Immature natural killer cell (primary cell): ENCODE data around the gene LRRC1. TPM values are rescaled to one million over a fixed set of nuclear protein-coding genes. Genes with fewer than 3 reads are reported as not detected.
A peak's percentile ranks its signal among the peaks of the same experiment; 100 is the strongest.

ENCODE experiments used
- DNase-seq, 3 donors: peaks; one replicate each; pipeline ENCODE4 v3.0.0; 2022; ENCODE audit warnings: mixed read lengths in 1 of 3
- H3K27ac Mint-ChIP-seq, 6 donors: one replicate each; pipeline ENCODE4 v1.8.0; 2020; ENCODE audit warnings: mixed read lengths in 6 of 6, mild to moderate bottlenecking in 5 of 6, inconsistent platforms in 4 of 6, moderate library complexity in 3 of 6
- H3K27me3 Mint-ChIP-seq, 3 donors: one replicate each; pipeline ENCODE4 v1.8.0; 2020 to 2021; ENCODE audit warnings: low read depth in 3 of 3, mild to moderate bottlenecking in 3 of 3, mixed read lengths in 3 of 3, moderate library complexity in 3 of 3, inconsistent platforms in 1 of 3
- H3K36me3 Mint-ChIP-seq, 3 donors: one replicate each; pipeline ENCODE4 v1.8.0; 2020; ENCODE audit warnings: mixed read lengths in 3 of 3, inconsistent platforms in 2 of 3, mild to moderate bottlenecking in 2 of 3
- H3K4me1 Mint-ChIP-seq, 2 donors: one replicate each; pipeline ENCODE4 v1.8.0; 2020; ENCODE audit warnings: inconsistent platforms in 2 of 2, mild to moderate bottlenecking in 2 of 2, mixed read lengths in 2 of 2, moderate library complexity in 1 of 2
- H3K4me3 Mint-ChIP-seq, 5 donors: one replicate each; pipeline ENCODE4 v1.8.0; 2020; ENCODE audit warnings: mild to moderate bottlenecking in 5 of 5, mixed read lengths in 5 of 5, inconsistent platforms in 3 of 5, moderate library complexity in 3 of 5
- H3K9me3 Mint-ChIP-seq, 6 donors: one replicate each; pipeline ENCODE4 v1.8.0; 2020; ENCODE audit warnings: mild to moderate bottlenecking in 6 of 6, mixed read lengths in 6 of 6, inconsistent platforms in 4 of 6, moderate library complexity in 3 of 6
- polyA plus RNA-seq, 3 donors: library from polyadenylated mRNA; unstranded; fragments of 300-500 nt; fragmentation: Illumina TruSeq; gene quantifications; one replicate each; pipeline ENCODE4 v1.2.3, GENCODE V29; 2021

Gene LRRC1
- polyA plus RNA-seq, 3 donors from 2014 or later = 1.6 to 2.8 (median 2.7) TPM

DNA sequence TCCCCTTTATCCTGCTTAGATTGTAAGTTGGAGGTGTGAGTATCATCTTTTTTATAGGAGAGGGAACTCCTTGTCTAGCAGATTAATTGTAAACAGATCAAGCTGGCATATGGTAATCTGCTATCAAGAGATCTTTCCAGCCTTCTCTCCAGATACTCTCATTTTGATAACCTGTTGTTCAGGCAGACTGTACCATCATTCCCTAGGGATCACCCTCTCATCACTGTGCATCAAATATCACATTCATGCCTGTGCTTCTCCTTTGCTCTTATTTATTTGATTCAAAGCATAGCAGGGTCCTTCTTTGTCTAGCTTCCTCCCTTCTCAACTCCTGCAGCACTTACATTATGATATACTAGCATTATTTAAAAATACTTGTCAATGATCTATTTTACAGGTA lies 73.8 kb downstream of the LRRC1 start:
- DNase-seq = no peak
- no peak overlapping the region for H3K27ac Mint-ChIP-seq
- no peak overlapping the region for H3K4me3 Mint-ChIP-seq
- H3K4me1 Mint-ChIP-seq = peaks cover 5 to 7% of the 10 kb centered on the region in 2 donors
- H3K27me3 Mint-ChIP-seq = peaks cover 0 to 2% (median 0%) of the 10 kb centered on the region in 3 donors
- H3K36me3 Mint-ChIP-seq = peaks cover 0 to 3% (median 0%) of the 10 kb centered on the region in 3 donors
- no peaks in the 10 kb centered on the region for H3K9me3 Mint-ChIP-seq

DNA sequence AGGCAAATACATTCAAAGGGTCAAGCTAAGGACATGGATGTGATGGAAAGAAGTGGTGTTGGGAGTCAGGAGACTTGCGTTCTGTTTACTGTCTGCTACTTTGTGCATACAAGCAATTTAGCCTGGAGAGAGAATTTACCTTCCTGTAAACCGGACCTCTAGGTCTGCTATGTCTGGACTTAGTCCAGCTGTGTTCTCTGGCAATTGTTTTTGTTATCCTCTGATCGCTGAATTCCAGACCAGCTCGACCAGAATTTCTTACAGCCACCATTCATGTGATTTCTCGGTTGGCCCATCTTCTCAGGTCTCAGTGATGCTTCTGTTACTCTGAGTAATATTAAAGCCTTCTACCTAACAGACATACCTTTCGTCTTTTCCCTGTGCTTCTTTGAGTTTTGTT lies 75.2 kb downstream of the LRRC1 start:
- Mint-ChIP-seq H3K4me1 (peaks cover 4 to 7% of the 10 kb centered on the region in 2 donors), H3K9me3 (no peaks in the 10 kb centered on the region), H3K27me3 (peaks cover 0 to 2% (median 0%) of the 10 kb centered on the region in 3 donors), H3K4me3 (no peak overlapping the region), H3K27ac (no peak overlapping the region), H3K36me3 (peaks cover 0 to 3% (median 0%) of the 10 kb centered on the region in 3 donors)
- DNase-seq = no peak

DNA sequence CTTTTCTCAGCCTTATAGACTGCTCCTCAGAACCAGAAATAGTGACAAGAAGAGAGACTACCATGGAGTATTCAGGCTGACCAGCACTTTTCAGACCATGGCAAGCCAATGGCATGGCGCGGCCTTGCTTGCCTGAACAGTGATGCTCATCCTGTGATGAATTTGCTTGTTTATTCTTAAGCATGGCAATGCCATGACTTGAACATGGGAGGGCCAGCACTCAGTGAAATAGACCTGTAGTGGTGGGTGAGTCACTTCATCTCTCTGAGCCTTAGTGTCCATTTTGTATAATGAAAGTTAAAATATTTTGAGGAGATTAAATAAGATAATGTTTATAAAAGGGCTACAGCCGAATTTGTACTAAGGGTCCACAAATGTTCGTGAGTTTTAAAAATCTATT lies 79.1 kb downstream of the LRRC1 start:
- Mint-ChIP-seq H3K4me1 (peaks cover 4 to 7% of the 10 kb centered on the region in 2 donors), H3K36me3 (peaks cover 0 to 9% (median 4%) of the 10 kb centered on the region in 3 donors), H3K27me3 (peaks cover 0 to 2% (median 0%) of the 10 kb centered on the region in 3 donors), H3K27ac (no peak overlapping the region), H3K4me3 (no peak overlapping the region), H3K9me3 (peaks cover 0 to 4% (median 0%) of the 10 kb centered on the region in 6 donors)
- no peak for DNase-seq

DNA sequence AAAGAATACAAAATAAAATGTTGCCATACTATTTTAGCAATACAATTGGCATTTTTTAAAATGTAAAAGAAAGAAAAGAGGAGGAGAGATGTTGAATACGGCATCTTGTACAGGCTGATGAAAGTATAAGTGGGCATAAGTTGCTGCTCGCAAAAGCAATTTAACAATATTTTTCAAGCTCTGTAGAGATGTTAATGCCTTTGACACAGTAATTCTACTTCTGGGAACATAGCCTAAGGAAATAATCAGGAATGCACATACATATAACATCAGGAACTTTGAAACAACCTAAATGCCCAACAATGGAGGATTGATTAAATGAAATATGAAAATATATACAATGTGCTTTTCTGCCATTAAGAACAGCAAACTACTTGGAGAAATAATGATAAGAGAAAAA lies 80.2 kb downstream of the LRRC1 start:
- peaks cover 0 to 2% (median 0%) of the 10 kb centered on the region in 3 donors for H3K27me3 Mint-ChIP-seq
- no peak overlapping the region for H3K27ac Mint-ChIP-seq
- DNase-seq = no peak
- H3K9me3 Mint-ChIP-seq = peaks cover 0 to 4% (median 0%) of the 10 kb centered on the region in 6 donors
- H3K4me1 Mint-ChIP-seq = peaks cover 4 to 7% of the 10 kb centered on the region in 2 donors
- peaks cover 0 to 9% (median 4%) of the 10 kb centered on the region in 3 donors for H3K36me3 Mint-ChIP-seq
- H3K4me3 Mint-ChIP-seq = no peak overlapping the region

DNA sequence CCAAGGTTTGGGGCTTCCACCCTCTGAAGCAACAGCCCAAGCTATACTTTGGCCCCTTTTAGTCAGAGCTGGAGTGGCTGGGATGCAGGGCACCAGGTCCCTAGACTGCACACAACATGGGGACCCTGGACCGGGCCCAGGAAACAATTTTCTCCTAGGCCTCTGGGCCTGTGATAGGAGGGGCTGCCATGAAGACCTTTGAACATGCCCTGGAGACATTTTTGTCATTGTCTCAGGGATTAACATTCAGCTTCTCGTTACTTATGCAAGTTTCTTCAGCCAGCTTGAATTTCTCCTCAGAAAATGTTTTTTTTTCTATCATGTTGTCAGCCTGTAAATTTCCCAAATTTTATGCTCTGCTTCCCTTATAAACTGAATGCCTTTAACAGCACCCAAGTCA lies 82.3 kb downstream of the LRRC1 start:
- no peaks in the 10 kb centered on the region for H3K4me1 Mint-ChIP-seq
- H3K9me3 Mint-ChIP-seq = peaks cover 0 to 4% (median 0%) of the 10 kb centered on the region in 6 donors
- H3K27me3 Mint-ChIP-seq = peaks cover 0 to under 1% (median 0%) of the 10 kb centered on the region in 3 donors
- peaks cover 0 to 6% (median 4%) of the 10 kb centered on the region in 3 donors for H3K36me3 Mint-ChIP-seq
- DNase-seq = no peak
- no peak overlapping the region for H3K4me3 Mint-ChIP-seq
- no peak overlapping the region for H3K27ac Mint-ChIP-seq

DNA sequence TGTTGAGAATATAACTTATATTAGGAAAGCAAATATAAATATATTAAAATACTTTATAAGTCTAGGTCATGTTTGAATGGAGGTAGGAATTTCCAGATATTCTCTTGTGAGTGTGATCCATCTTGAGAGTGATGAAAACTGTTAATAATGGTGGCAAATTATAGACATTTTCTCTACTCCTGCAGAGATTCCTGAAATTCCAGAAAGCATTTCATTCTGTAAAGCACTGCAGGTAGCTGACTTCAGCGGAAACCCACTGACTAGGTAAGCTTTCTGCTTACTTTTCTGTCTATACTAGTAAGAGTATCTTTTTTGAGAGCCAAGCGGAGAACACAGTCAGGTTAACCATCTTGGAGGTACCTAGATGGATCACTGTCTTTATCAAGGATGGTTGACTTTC lies 84.0 kb downstream of the LRRC1 start:
- peaks cover 4 to 10% (median 9%) of the 10 kb centered on the region in 3 donors for H3K36me3 Mint-ChIP-seq
- DNase-seq = no peak

DNA sequence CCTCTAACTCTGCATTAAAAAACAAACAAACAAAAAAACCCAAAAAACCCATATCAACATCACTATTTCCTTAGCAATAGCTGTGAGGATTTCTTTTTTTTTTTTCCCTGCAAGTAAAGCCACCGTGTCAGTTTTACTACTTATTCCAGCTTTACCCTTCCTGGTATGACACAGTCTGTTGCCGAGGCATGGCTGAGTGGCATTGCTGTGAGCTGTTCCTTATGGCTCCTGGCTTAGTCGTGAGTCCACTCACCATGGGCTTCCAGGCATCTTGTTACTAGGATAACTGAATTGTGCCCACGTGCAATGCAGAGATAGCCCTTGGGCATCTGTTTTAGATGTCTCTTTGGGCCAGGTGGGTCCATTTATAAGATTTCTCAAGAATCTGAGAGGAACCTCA lies 84.8 kb downstream of the LRRC1 start:
- DNase-seq = no peak
- Mint-ChIP-seq H3K4me3 (no peak overlapping the region), H3K36me3 (peaks cover 4 to 11% (median 10%) of the 10 kb centered on the region in 3 donors), H3K27me3 (no peaks in the 10 kb centered on the region), H3K4me1 (no peaks in the 10 kb centered on the region), H3K9me3 (peaks cover 0 to 4% (median 0%) of the 10 kb centered on the region in 6 donors), H3K27ac (no peak overlapping the region)

More for the DNA sequence above, 84.0 kb downstream of the LRRC1 start:
- no peak overlapping the region for H3K27ac Mint-ChIP-seq
- no peak overlapping the region for H3K4me3 Mint-ChIP-seq
- peaks cover 0 to 4% (median 0%) of the 10 kb centered on the region in 6 donors for H3K9me3 Mint-ChIP-seq
- H3K27me3 Mint-ChIP-seq = no peaks in the 10 kb centered on the region
- no peaks in the 10 kb centered on the region for H3K4me1 Mint-ChIP-seq

DNA sequence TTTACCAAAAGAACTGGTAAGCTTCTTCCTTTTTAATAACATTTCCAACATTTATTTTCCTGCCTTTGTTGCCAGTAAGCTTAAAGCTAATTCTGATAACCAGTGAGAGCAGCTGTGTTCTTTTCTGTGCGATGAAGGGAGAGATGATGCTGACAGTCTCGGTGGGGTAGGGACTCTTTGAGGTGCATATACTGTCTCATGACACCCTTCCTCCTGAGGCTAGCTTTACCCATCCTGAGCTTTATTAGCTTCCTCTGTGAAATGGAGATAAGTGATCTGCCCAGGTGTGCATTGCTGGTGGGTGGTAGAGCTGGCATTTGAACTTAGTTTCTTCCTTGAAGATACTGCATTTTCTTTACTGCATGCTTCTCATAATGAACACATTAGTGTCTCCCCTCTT lies 92.5 kb downstream of the LRRC1 start:
- no peak overlapping the region for H3K4me3 Mint-ChIP-seq
- H3K9me3 Mint-ChIP-seq = no peaks in the 10 kb centered on the region
- no peak overlapping the region for H3K27ac Mint-ChIP-seq
- no peak for DNase-seq
- no peaks in the 10 kb centered on the region for H3K4me1 Mint-ChIP-seq
- no peaks in the 10 kb centered on the region for H3K27me3 Mint-ChIP-seq
- peaks cover 4 to 7% (median 4%) of the 10 kb centered on the region in 3 donors for H3K36me3 Mint-ChIP-seq

DNA sequence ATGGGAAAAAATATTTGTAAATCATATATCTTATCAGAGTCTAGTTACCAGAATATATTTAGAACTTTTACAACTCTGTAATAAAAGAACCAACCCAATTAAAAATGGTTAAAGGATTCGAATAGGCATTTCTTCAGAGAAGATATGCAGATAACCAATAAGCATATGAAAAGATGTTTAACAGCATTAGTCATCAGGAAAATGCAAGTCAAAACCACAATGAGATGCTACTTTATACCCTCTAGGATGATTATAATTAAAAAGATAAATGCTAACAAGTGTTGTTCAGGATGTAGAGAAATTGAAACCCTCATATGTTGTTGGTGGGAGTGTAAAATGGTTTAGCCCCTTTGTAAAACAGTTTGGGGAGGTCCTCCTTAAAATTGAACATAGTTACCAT lies 94.1 kb downstream of the LRRC1 start:
- peaks cover 0 to 1% (median 0%) of the 10 kb centered on the region in 3 donors for H3K36me3 Mint-ChIP-seq

DNA sequence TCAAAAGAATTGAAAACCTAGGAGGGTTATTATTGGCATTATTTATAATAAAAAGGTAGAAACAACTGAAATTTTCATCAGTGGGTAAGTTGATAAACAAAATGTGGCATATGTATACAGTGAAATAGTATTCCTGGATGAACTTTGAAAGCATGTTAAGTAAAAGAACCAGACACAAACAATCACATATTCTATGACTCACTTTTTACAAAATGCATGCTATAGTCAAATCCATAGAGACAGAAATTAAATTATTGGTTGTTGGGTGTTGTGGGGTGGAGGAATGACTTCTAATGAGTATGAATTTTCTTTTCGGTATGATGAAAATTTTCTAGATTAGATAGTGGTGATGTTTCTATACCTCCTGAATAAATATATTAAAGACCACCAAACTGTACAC lies 94.6 kb downstream of the LRRC1 start:
- Mint-ChIP-seq H3K4me3 (no peak overlapping the region), H3K36me3 (no peaks in the 10 kb centered on the region), H3K27me3 (no peaks in the 10 kb centered on the region), H3K9me3 (no peaks in the 10 kb centered on the region), H3K4me1 (peaks cover 8% of the 10 kb centered on the region in 2 donors), H3K27ac (no peak overlapping the region)
- no peak for DNase-seq

More for the DNA sequence above, 94.1 kb downstream of the LRRC1 start:
- H3K27ac Mint-ChIP-seq = no peak overlapping the region
- H3K27me3 Mint-ChIP-seq = no peaks in the 10 kb centered on the region
- no peak overlapping the region for H3K4me3 Mint-ChIP-seq
- DNase-seq = no peak
- peaks cover 3 to 4% of the 10 kb centered on the region in 2 donors for H3K4me1 Mint-ChIP-seq
- no peaks in the 10 kb centered on the region for H3K9me3 Mint-ChIP-seq

DNA sequence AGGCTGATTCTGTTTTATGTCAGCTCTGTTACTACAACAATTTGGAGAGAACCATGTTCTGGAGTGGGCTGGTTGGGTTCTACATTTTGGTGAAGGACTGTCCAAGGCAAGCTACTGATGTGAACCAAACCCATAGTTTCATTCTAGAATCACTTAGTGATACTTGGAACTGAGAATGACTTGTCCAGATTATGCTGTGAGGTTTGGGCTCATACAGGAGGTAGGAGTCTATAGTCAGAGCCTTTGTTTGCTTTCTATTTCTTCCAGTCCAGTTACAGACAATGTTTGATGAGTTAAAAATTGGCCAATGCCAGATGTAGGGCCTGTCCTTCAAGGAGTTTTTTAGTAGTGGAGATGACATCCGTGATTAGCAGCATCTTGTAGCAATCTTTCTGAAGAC lies 97.9 kb downstream of the LRRC1 start:
- Mint-ChIP-seq H3K4me3 (no peak overlapping the region), H3K9me3 (no peaks in the 10 kb centered on the region), H3K36me3 (peaks cover 4 to 12% (median 10%) of the 10 kb centered on the region in 3 donors), H3K27me3 (no peaks in the 10 kb centered on the region), H3K4me1 (peaks cover 9 to 11% of the 10 kb centered on the region in 2 donors), H3K27ac (no peak overlapping the region)
- DNase-seq = no peak

DNA sequence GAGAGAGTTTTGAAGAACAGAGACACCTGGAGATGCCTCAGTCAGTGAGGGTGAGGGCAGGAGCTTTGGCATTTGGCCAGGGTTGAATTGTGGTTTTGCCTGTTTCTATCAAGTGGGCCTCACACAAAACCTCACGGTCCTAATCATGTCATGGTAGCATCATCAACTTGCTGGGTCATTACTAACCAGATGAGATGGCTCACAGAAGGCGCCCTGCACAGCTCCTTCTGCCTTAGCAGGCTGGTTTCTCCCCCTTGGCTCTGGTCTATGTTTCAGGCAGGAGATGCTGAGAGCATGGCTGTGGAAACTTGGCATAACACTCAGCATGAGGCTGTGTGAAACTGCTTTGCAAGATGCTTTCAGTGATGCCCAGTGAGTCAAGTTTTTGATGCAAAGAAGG lies 99.3 kb downstream of the LRRC1 start:
- H3K27ac Mint-ChIP-seq = peak overlapping the region in 2 of 6 donors; percentile 37 to 41
- H3K27me3 Mint-ChIP-seq = no peaks in the 10 kb centered on the region
- peak in 2 of 3 donors; percentile 4 to 12 for DNase-seq
- no peak overlapping the region for H3K4me3 Mint-ChIP-seq
- peaks cover 13 to 25% (median 22%) of the 10 kb centered on the region in 3 donors for H3K36me3 Mint-ChIP-seq
- peaks cover 9 to 11% of the 10 kb centered on the region in 2 donors for H3K4me1 Mint-ChIP-seq
- H3K9me3 Mint-ChIP-seq = no peaks in the 10 kb centered on the region

DNA sequence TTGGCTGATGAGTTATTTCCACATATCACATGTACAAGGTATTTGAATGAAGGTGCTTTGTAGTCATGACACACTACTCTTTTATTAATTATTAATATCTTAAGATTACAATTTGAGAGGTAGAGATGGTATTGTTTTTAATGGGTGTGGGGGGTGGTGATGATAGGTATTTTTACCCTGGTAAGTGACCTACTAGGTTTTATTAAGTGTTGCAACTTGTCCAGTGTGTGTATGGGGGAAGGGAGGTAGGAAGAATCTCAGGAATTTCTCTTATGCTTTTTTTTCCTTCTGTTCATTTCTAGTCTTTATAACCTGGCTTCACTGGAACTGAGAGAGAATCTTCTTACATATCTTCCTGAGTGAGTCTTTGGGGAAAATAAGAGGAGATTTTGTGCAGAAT lies 101.4 kb downstream of the LRRC1 start:
- Mint-ChIP-seq H3K27me3 (no peaks in the 10 kb centered on the region), H3K4me1 (peaks cover 9 to 11% of the 10 kb centered on the region in 2 donors), H3K36me3 (peaks cover 19 to 36% (median 31%) of the 10 kb centered on the region in 3 donors), H3K4me3 (no peak overlapping the region), H3K9me3 (no peaks in the 10 kb centered on the region), H3K27ac (no peak overlapping the region)
- no peak for DNase-seq

DNA sequence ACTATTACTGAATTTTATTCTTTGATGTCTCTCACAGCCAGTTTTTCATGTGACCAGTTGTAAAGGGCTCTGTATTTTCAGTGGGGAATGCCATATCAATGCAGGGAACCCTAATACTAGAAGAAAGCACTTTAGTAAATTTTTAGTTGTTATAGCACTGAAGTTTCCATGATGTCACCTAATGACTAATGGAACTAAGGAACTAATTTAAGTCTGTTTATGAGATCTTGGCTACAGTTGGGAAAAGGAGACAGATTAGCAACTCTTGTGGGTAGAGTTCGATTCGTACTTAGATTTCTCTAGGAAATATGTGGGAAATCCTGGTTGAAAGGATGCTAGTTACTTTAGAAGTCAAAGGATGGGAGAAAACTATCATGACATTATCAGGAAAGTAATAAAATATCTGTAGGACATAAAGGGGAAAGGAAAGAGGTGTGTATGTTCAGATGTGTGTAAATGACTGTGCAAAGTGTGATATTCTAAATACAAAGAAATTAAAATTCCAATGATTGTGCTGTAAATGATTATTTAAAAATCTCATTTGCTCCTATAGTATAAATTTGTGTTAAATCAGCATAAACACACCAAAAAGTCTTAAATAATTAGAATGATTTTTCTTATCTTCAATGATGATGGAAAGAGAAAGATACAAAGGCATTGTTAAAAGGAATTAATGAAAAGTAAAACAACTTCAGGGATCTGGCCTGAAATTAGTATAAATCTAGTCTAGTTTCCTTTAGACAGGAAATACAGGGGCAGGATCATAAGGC lies 103.4 kb downstream of the LRRC1 start:
- peaks cover 9 to 11% of the 10 kb centered on the region in 2 donors for H3K4me1 Mint-ChIP-seq
- no peaks in the 10 kb centered on the region for H3K9me3 Mint-ChIP-seq
- H3K27ac Mint-ChIP-seq = no peak overlapping the region
- H3K27me3 Mint-ChIP-seq = no peaks in the 10 kb centered on the region
- peaks cover 20 to 38% (median 36%) of the 10 kb centered on the region in 3 donors for H3K36me3 Mint-ChIP-seq
- H3K4me3 Mint-ChIP-seq = no peak overlapping the region
- DNase-seq = no peak
